Esophagus muscularis mucosa (tissue), 4 donors: ENCODE results near the gene CCDC85C. TPM values are rescaled to one million over a fixed set of nuclear protein-coding genes. Genes with fewer than 3 reads are reported as not detected.
A peak's percentile ranks its signal among the peaks of the same experiment; 100 is the strongest.
"Not testable (repeated sequence)": the region's sequence is repeated elsewhere in the genome, so short reads cannot be mapped to it uniquely, and the experiment has no call there.

Experiments used
- DNase-seq: peaks from one replicate; pipeline ENCODE4 v3.0.0-alpha.2; 2017; ENCODE audit errors: extremely low spot score
- H3K27ac ChIP-seq, 4 donors: fragments of 200-600 bp; sonication (generic); replicated peaks in 1 of 4; 1 replicate in 3 of 4; 2 replicates in 1 of 4; pipeline ENCODE4 v1.5.1; 2016 to 2019; ENCODE audit warnings: mild to moderate bottlenecking in 1 of 4
- H3K27me3 ChIP-seq, 4 donors: fragments of 200-600 bp; sonication (generic); one replicate each; pipeline versions ENCODE4 v1.5.1 to v1.6.0; 2016 to 2019
- H3K36me3 ChIP-seq, 4 donors: fragments of 200-600 bp; sonication (generic); one replicate each; pipeline ENCODE4 v1.5.1; 2016 to 2019
- H3K4me1 ChIP-seq, 4 donors: fragments of 200-600 bp; sonication (generic); one replicate each; pipeline ENCODE4 v1.5.1; 2016 to 2019
- H3K4me3 ChIP-seq, 4 donors: fragments of 200-600 bp; sonication (generic); 1 replicate in 2 of 4; 2 replicates in 2 of 4; pipeline ENCODE4 v1.5.1; 2016 to 2019; ENCODE audit warnings: mild to moderate bottlenecking in 4 of 4, moderate library complexity in 1 of 4
- H3K9me3 ChIP-seq, 4 donors: fragments of 200-600 bp; sonication (generic); 1 replicate in 3 of 4; 2 replicates in 1 of 4; pipeline ENCODE4 v1.5.1; 2016 to 2019
- CTCF ChIP-seq, 3 experiments: fragments of 200-600 bp in 2 of 3; fragments of 450-650 bp in 1 of 3; sonication (generic) in 2 of 3; IDR thresholded peaks; one replicate each; pipeline ENCODE4 v1.5.1; 2017 to 2019; ENCODE audit warnings: antibody characterized with exemption in 3 of 3, mild to moderate bottlenecking in 2 of 3, moderate library complexity in 1 of 3
- EP300 ChIP-seq: sonication (generic); formaldehyde crosslinking; IDR thresholded peaks from one replicate; pipeline ENCODE4 v1.6.1; 2017; ENCODE audit warnings: antibody characterized with exemption
- POLR2A ChIP-seq: fragments of 450-650 bp; IDR thresholded peaks from one replicate; pipeline ENCODE4 v1.6.1; 2017; ENCODE audit warnings: antibody characterized with exemption, moderate library complexity, mild to moderate bottlenecking, low read depth
- POLR2AphosphoS5 ChIP-seq, 2 donors: sonication (generic); formaldehyde crosslinking; IDR thresholded peaks; one replicate each; pipeline ENCODE4 v1.6.1; 2017; ENCODE audit warnings: antibody characterized with exemption in 2 of 2
- WGBS: methylation state at CpG from one replicate; pipeline ENCODE4 v1.1.5; 2018; 5-methylcytosine and 5-hydroxymethylcytosine counted together
- intact Hi-C: fragments of 100-400 bp; cut with DNase I; formaldehyde crosslinking; loops from one replicate; pipeline ENCODE4 v1.15.1; 2023
- total RNA-seq, 4 donors: library from RNA; depleted of rRNA; stranded (reverse); fragments of >200 nt; gene quantifications; one replicate each; pipeline versions ENCODE4 v1.1.0 to v1.2.1, GENCODE V29; 2016

The CCDC85C gene
- total RNA-seq, 4 donors from 2014 or later = 17.9 to 48.7 (median 30.8) TPM

GRCh38 chr14:99644723-99645544, 40.9 kb upstream of the CCDC85C start, which contains the start of gene HHIPL1:
Gene HHIPL1, plus strand, starts transcription at chr14:99645129. Its CDS starts 79 bp downstream, at chr14:99645208.
- TF ChIP-seq CTCF (IDR thresholded peaks at IDR 0.05) = no peak
- no peak for TF ChIP-seq POLR2A
- TF ChIP-seq EP300 = no peak
- no peak for TF ChIP-seq POLR2AphosphoS5 (IDR thresholded peaks at IDR 0.05)
- 58% methylated on average over 7 of the region's 91 CpGs for WGBS
- Histone ChIP-seq H3K4me1 (peaks cover 7 to 20% (median 18%) of the 10 kb centered on the region in 4 donors), H3K4me3 (peak within 1 kb of the TSS; percentile 60 to 68 (median 64)), H3K36me3 (no peaks in the 10 kb centered on the region), H3K9me3 (no peaks in the 10 kb centered on the region), H3K27ac (peak within 1 kb of the TSS; percentile 5 to 73 (median 43)), H3K27me3 (peaks cover 0 to 13% (median 0%) of the 10 kb centered on the region in 4 donors)
- intact Hi-C loops = no loop called here
- no peak for DNase-seq

DNA sequence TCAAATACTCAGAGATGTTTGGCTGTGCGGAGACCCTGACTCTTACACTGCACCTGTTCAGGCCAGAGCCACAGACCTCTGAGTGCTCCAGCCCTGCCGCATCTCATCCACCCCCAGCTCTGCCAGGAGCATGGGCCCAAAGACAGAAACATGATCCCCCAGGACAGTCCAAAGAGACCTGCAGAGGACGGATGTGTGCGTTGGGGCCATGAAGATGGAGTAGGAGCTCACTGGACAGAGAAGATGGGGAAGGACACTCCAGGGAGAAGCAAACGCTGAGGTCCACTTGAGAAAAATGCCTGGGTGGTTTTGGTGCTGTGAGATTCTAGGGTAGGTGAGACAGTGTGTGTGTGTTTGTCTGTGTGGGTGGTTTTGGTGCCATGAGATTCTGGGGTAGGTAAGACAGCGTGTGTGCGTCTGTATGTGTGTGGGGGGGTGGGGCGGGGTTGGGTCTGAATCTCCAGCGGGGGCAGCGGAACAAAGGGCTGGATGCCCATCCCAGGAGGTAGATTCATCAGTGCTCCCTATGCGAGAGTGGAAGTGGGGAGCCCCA, 40.1 kb upstream of the CCDC85C start:
- Histone ChIP-seq H3K4me1 (peaks cover 7 to 20% (median 18%) of the 10 kb centered on the region in 4 donors), H3K9me3 (no peaks in the 10 kb centered on the region), H3K36me3 (no peaks in the 10 kb centered on the region), H3K27ac (no peak overlapping the region), H3K27me3 (peaks cover 0 to 13% (median 0%) of the 10 kb centered on the region in 4 donors), H3K4me3 (peak overlapping the region in 1 of 4 donors; percentile 68)
- no peak for TF ChIP-seq POLR2AphosphoS5 (IDR thresholded peaks at IDR 0.05)
- no peak for TF ChIP-seq CTCF (IDR thresholded peaks at IDR 0.05)
- TF ChIP-seq POLR2A = no peak
- no peak for TF ChIP-seq EP300
- whole genome bisulfite sequencing = 97% methylated on average over 11 of the region's 11 CpGs
- DNase-seq = no peak
- intact Hi-C loops = no loop called here

DNA sequence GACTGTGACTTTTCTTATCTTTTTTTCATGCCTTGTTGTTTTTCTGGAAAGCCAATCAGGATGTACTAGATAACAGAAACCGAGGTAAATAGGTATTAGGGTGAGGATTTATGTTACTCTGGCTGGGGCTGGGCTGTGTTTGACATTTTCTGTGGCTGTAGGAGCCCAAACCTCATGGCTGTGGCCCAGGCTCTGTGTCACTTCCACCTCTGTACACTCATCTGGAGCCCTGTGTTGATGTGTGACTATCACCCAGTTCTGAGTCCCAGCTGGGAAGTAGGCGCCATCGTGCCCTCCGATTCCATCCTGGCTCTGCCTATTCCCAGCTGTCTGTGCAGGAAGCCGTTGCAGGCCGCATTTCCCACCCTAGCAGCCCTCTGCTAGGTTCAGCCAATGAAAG, 39.3 kb upstream of the CCDC85C start:
- intact Hi-C loops = no loop called here
- no peak for TF ChIP-seq POLR2AphosphoS5 (IDR thresholded peaks at IDR 0.05)
- 70% methylated on average over 6 of the region's 6 CpGs for WGBS
- Histone ChIP-seq H3K9me3 (no peaks in the 10 kb centered on the region), H3K36me3 (no peaks in the 10 kb centered on the region), H3K4me3 (no peak overlapping the region), H3K4me1 (peaks cover 7 to 20% (median 18%) of the 10 kb centered on the region in 4 donors), H3K27ac (no peak overlapping the region), H3K27me3 (peaks cover 0 to 13% (median 0%) of the 10 kb centered on the region in 4 donors)
- DNase-seq = no peak

- intact Hi-C loops, H3K4me3 ChIP-seq, DNase-seq, H3K27ac ChIP-seq, H3K9me3 ChIP-seq, H3K36me3 ChIP-seq: not testable (repeated sequence)
- 91% methylated on average over 5 of the region's 5 CpGs for WGBS
- H3K27me3 ChIP-seq = peaks cover 0 to 13% (median 0%) of the 10 kb centered on the region in 4 donors
- peaks cover 7 to 20% (median 18%) of the 10 kb centered on the region in 4 donors for H3K4me1 ChIP-seq
Measured at GRCh38 chr14:99642771-99643170, 38.8 kb upstream of the CCDC85C start.

DNA sequence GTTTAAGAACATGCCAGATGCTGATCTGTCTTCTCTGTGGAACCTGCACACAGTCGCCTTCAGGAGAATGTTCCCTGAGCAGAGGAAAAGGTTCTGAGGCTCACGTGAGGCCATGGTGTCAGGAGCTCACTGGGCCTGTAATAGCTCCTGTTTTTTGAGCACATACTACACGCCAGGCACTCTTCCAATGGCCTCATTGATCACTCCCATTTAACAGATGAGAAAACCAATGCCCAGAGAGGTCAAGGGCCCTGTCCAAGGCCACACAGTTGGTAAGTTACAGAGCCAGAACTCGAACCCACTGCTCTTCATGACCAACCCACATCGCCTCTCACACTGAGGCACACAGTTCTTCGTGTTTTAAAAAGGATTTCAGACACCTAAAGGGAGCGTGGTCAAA, 33.6 kb upstream of the CCDC85C start:
- no peaks in the 10 kb centered on the region for H3K9me3 ChIP-seq
- WGBS = 90% methylated on average over 7 of the region's 7 CpGs
- TF ChIP-seq EP300 (no peak), POLR2AphosphoS5 (IDR thresholded peaks at IDR 0.05) (no peak), POLR2A (no peak)
- H3K27ac ChIP-seq = no peak overlapping the region
- no peak for DNase-seq
- H3K36me3 ChIP-seq = no peaks in the 10 kb centered on the region
- H3K4me3 ChIP-seq = no peak overlapping the region
- intact Hi-C loops = no loop called here
- H3K4me1 ChIP-seq = no peaks in the 10 kb centered on the region
- H3K27me3 ChIP-seq = no peaks in the 10 kb centered on the region

DNA sequence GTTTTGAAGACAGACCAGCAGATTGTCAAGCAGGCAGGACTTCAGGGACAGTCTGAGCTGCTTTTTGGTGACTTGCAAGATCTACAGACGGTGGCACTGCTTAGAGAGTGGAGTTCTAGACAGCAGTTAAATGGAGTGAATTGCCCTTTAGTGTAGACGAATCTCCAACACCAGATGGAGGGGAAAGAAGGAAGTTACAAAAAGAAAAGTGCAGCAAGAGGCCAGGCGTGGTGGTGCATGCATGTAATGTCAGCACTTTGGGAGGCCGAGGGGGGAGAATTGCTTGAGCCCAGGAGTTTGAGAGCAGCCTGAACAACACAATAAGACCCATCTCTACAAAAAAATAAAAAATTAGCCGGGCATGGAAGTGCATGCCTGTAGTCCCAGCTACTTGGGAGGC, 32.5 kb upstream of the CCDC85C start:
- TF ChIP-seq POLR2A = no peak
- Histone ChIP-seq H3K4me1 (no peaks in the 10 kb centered on the region), H3K4me3 (no peak overlapping the region), H3K27ac (no peak overlapping the region), H3K27me3 (no peaks in the 10 kb centered on the region), H3K9me3 (no peaks in the 10 kb centered on the region), H3K36me3 (no peaks in the 10 kb centered on the region)
- DNase-seq = no peak
- 76% methylated on average over 5 of the region's 5 CpGs for WGBS
- intact Hi-C loops = no loop called here
